ENCODE data around the gene H1-8.
"Not testable (repeated sequence)": the region's sequence is repeated elsewhere in the genome, so short reads cannot be mapped to it uniquely, and the experiment has no call there.

H1-8 gene, protein sequence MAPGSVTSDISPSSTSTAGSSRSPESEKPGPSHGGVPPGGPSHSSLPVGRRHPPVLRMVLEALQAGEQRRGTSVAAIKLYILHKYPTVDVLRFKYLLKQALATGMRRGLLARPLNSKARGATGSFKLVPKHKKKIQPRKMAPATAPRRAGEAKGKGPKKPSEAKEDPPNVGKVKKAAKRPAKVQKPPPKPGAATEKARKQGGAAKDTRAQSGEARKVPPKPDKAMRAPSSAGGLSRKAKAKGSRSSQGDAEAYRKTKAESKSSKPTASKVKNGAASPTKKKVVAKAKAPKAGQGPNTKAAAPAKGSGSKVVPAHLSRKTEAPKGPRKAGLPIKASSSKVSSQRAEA

DNA sequence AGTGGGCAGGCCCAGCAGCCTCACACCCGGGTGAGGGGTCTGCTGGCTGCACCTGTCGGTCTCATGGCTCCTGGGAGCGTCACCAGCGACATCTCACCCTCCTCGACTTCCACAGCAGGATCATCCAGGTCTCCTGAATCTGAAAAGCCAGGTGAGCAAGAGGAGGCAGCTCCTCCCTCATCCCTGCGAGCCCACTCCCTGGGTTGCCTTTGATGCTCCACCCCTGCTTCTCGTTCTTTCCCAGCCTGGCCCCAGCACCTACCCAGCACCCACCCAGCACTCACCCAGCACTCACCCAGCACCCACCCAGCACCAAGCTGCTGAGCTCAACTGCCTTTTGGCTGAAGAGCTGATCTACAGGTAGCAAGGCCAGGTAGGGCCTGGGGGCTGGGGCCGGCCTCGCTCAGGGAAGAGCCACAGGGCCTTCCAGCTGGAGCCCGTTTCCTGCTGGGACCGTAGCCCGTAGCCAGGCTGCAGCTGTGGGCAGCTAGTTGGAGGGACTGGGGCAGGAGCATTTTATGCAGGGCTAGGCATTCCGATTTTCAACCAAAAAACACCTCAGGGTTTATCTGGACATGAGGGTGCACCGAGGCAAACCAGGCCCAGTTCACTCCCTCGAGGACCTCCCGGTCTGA lies at the start of gene H1-8:
Gene H1-8, plus strand, starts transcription at position 20 of the 635 bp plus-strand sequence. Its CDS starts 44 bp downstream, at position 64.
- no peak for DNase-seq (ENCODE audit: extremely low spot score)
- CTCF ChIA-PET = no interaction called here
- POLR2A ChIA-PET = no interaction called here
- TF ChIP-seq, protein P1, sequence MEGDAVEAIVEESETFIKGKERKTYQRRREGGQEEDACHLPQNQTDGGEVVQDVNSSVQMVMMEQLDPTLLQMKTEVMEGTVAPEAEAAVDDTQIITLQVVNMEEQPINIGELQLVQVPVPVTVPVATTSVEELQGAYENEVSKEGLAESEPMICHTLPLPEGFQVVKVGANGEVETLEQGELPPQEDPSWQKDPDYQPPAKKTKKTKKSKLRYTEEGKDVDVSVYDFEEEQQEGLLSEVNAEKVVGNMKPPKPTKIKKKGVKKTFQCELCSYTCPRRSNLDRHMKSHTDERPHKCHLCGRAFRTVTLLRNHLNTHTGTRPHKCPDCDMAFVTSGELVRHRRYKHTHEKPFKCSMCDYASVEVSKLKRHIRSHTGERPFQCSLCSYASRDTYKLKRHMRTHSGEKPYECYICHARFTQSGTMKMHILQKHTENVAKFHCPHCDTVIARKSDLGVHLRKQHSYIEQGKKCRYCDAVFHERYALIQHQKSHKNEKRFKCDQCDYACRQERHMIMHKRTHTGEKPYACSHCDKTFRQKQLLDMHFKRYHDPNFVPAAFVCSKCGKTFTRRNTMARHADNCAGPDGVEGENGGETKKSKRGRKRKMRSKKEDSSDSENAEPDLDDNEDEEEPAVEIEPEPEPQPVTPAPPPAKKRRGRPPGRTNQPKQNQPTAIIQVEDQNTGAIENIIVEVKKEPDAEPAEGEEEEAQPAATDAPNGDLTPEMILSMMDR (IDR thresholded peaks at IDR 0.05; ENCODE audit: control extremely low read depth, extremely low read depth, low read depth, missing control alignments) = no peak

DNA sequence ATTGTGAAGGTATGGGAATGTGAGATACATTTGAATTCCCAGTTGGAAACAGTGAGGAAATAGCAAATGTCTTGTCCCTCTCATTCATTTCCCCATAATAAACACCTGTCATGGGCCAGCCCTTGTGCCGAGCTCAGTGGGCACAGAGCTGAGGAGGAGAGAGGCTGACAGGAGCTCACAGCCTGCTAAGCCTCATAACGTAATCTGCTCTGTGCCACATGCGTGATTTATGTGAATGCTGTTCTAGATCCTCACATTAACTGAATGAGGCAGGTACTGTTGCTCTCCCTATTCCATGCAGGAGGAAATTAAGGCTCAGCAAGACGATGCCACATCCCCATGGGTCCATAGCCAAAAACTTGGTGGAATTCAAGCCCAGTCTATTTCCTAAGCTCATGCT lies 49.8 kb upstream of the H1-8 start:
- TF ChIP-seq, protein P1 (IDR thresholded peaks at IDR 0.05; ENCODE audit: control extremely low read depth, extremely low read depth, low read depth, missing control alignments) = no peak
- ChIA-PET POLR2A (interaction anchor here (0.7 kb wide), 1 partner anchor 8 kb away, joined by 5 read pairs; no protein-coding TSS in a partner anchor), CTCF (interaction anchor here (0.8 to 5.2 kb wide), 6 partner anchors 9 to 450 kb away, joined by 3 to 48 read pairs (median 4); no protein-coding TSS in a partner anchor)
- no peak for DNase-seq (ENCODE audit: extremely low spot score)

DNA sequence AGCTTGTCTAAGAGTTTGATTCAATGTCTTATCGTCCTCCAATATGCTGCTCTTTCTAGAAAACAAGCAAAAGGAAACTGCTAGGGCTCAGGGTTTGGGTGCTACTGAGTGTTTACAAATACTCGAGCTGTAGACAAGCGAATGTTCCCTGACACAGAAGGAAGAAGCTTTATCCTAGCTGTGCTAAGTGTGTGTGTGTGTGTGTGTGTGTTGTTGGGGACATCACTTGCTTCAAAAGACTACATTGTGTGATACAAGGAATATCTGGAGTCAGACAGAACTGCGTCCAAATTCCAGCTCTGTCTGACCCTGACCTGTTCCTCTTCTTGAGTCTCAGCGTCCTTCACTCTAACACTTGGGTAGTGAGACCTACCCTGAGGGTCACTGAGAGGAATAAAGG lies 48.5 kb upstream of the H1-8 start:
- POLR2A ChIA-PET; DNase-seq (ENCODE audit: extremely low spot score): not testable (repeated sequence)
- CTCF ChIA-PET = interaction anchor here (1.2 to 2.1 kb wide), 2 partner anchors 111 to 440 kb away, joined by 3 to 6 read pairs; no protein-coding TSS in a partner anchor

DNA sequence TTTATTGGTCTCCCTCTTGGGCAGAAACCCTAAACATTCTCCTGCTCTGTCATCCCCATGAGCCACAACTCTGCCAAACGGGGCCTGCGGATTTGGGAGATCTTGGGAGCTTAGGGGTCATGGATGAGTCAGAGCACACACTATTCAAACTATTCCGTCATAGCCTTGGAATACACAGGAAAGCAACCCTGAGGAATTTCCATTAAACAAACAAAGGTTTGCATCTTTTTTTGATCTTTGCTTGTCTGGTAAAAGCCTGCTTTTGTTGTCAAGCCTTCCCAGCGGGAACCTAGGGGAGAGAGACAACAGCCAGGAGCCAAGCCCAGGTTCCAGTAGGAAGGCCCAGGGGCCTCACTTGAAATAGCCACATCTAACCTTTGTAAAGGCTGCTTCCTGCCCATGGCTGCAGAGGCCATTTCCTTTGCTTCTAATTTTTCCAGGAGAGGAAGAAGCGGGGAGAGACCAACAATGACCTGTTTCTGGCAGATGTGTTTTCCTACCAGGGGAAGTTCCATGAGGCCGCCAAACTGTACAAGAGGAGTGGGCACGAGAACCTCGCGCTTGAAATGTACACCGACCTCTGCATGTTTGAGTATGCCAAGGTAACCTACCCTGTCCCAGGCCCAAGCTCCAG lies 47.9 kb upstream of the H1-8 start:
- CTCF ChIA-PET = interaction anchor here (1.2 kb wide), 1 partner anchor 112 kb away, joined by 3 read pairs; no protein-coding TSS in a partner anchor
- DNase-seq (ENCODE audit: extremely low spot score); POLR2A ChIA-PET: not testable (repeated sequence)

DNA sequence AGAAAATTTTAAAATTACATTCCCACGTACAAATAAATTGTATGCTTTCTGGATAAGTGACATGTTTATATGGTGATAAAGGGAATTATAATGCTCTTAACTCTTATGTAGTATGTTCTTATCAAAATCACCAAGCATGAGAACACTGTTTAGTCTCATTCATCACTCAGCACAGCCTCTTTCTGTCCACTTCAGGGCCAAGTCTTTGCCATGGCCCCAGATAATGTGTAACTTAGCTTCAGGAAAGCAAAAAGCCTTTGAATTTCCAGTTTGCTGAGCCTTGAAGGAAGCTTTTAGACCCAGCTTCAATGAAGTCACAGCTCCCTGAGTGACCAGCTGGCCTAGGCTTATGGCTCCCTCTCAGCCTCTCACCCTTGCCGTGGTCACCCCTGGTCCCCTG lies 45.1 kb upstream of the H1-8 start:
- POLR2A ChIA-PET; DNase-seq (ENCODE audit: extremely low spot score): not testable (repeated sequence)
- CTCF ChIA-PET = interaction anchor here (1.0 kb wide), 1 partner anchor 8 kb away, joined by 3 read pairs; no protein-coding TSS in a partner anchor

DNA sequence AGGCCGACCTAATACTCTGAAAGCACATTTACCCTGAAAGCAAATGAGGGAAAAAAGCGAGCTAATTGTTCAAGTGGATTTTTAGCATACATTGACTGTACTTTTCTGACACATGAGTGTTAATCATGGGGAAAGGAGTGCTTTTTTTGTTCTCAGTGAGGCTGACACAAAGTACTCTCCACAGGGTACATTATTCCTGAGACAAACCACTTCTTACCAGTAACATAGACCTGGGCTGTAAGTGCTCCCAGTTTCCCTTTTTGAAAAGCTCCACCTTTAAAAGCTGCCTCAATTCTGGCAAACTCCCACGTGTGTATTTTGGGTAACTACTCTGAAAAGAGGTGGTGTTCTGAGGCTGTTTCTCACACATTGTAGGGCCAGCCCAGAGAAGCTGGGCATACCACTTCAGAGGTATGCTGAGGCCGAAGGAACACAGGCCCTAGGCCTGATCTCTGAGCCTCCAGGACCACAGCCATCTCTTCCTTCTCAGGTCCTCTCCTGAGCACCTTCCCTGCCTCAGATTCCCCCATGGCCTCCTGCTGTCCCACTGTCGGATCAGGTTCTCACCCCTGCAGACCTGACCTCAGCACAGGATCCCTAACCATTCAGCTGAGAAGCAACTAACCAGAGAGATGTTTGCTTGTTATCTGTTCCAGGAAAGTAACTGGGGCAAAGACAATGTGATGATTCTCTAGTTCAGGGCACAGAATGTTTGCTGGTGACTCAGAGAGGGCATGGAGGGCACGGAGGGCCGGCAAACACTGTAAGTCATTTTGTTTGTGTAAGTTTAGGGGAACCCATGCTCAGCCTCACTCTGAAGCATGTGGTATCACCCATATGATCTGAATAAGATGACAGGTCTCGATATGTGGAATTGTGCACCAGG lies 44.1 kb upstream of the H1-8 start:
- CTCF ChIA-PET = interaction anchor here (1.0 kb wide), 1 partner anchor 9 kb away, joined by 3 read pairs; no protein-coding TSS in a partner anchor
- POLR2A ChIA-PET; DNase-seq (ENCODE audit: extremely low spot score): not testable (repeated sequence)

DNA sequence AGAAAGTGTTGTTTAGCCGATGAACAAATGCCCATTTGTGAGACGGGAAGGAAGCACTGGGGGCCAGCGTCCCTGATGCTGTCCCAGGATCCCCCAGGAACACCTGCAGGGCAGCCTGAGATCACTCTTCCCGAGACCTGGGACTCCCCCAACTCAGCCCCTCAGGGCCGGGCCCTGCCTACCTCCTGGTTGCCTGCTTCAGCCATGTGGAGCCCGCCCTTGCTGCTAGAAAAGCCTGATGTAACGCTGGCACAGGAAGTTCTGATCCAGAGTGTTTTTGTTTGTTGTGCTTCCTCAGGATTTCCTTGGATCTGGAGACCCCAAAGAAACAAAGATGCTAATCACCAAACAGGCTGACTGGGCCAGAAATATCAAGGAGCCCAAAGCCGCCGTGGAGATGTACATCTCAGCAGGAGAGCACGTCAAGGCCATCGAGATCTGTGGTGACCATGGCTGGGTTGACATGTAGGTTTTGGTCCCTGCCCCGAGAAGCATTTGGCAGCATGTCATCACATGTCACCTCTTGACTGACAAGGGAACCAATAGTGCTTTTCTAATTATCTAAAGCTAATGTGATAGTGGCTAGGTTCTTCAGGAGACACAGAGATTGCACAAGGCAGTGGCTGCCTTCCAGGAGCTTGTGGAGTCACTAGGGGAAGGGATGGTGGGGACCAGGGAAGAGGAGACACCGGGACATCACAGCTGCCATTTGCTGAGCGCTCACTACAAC lies 43.2 kb upstream of the H1-8 start:
- CTCF ChIA-PET = interaction anchor here (5.6 kb wide), 1 partner anchor 8 kb away, joined by 48 read pairs; no protein-coding TSS in a partner anchor
- POLR2A ChIA-PET; DNase-seq (ENCODE audit: extremely low spot score): not testable (repeated sequence)

DNA sequence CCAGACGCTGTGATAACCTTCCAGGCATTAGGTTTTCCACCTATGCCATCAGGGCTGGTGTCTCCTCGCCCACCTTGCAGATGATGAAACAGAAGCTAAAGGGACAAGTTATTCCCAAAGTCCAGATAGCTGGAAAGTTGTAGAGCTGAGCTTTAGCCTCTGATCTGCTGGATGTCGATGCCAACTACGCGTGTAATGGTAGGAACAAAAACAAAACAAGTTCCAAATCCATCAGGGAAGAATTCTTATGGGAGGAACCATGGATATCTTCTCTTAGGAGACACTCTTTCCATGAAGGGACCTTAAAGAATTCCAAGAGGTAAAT lies 42.7 kb upstream of the H1-8 start:
- POLR2A ChIA-PET = no interaction called here
- DNase-seq (ENCODE audit: extremely low spot score) = no peak
- TF ChIP-seq, protein P1 (IDR thresholded peaks at IDR 0.05; ENCODE audit: control extremely low read depth, extremely low read depth, low read depth, missing control alignments) = no peak
- CTCF ChIA-PET = interaction anchor here (5.6 kb wide), 1 partner anchor 9 kb away, joined by 48 read pairs; no protein-coding TSS in a partner anchor
